IMR-90 (cell line): ENCODE data around the gene ZNF408. TPM values are rescaled to one million over a fixed set of nuclear protein-coding genes. Genes with fewer than 3 reads are reported as not detected.

Source experiments
- ATAC-seq: fragments of 200-7000 bp; cut with Tn5 transposase; 2 replicates; pipeline ENCODE4 v1.9.1; 2020; ENCODE audit warnings: low read depth, mild to moderate bottlenecking, moderate library complexity
- BruUV-seq: library from RNA; stranded (reverse); fragments of 400-500 nt; replicated peaks from 2 replicates; lab custom pipeline; 2021; lab: Mats Ljungman, UMichigan
- CTCF ChIA-PET: fragments of 300-600 bp; formaldehyde crosslinking; extraction: SDS; loops from one replicate; lab custom pipeline; 2021; ENCODE audit warnings: antibody characterized with exemption; lab: Yijun Ruan, JAX
- POLR2A ChIA-PET: fragments of 300-600 bp; sonication (Branson Sonifier 250); formaldehyde crosslinking; loops from one replicate; lab custom pipeline; 2022; ENCODE audit warnings: antibody characterized with exemption; ENCODE audit not compliant: unreplicated experiment; lab: Charles Lee
- DNase-seq: peaks from one replicate; pipeline ENCODE4 v3.0.0; 2013
- H2AFZ ChIP-seq: replicated peaks from 2 replicates; pipeline ENCODE3; 2013; ENCODE audit warnings: low read length, mild to moderate bottlenecking; ENCODE audit not compliant: poor library complexity
- H2AK5ac ChIP-seq: 2 replicates; pipeline ENCODE4 v1.6.1; 2013; ENCODE audit warnings: low read depth, low read length, inconsistent platforms
- H2AK9ac ChIP-seq: replicated peaks from 2 replicates; pipeline ENCODE3; 2013; ENCODE audit warnings: mild to moderate bottlenecking, low read depth, low read length, moderate library complexity; ENCODE audit not compliant: poor library complexity
- H2BK120ac ChIP-seq: 2 replicates; pipeline ENCODE4 v1.6.1; 2013; ENCODE audit warnings: low read depth, low read length, inconsistent platforms
- H2BK15ac ChIP-seq: 3 replicates; pipeline ENCODE4 v1.6.1; 2013; ENCODE audit warnings: low read depth, low read length, inconsistent platforms
- H2BK20ac ChIP-seq: 2 replicates; pipeline ENCODE4 v1.6.1; 2013; ENCODE audit warnings: low read depth, mild to moderate bottlenecking, inconsistent platforms, low read length, moderate library complexity
- H2BK5ac ChIP-seq: 2 replicates; pipeline ENCODE4 v1.6.1; 2013; ENCODE audit warnings: mild to moderate bottlenecking, low read depth, low read length, inconsistent platforms; ENCODE audit not compliant: poor library complexity, severe bottlenecking
- H3K14ac ChIP-seq: replicated peaks from 2 replicates; pipeline ENCODE4 v1.6.1; 2013; ENCODE audit warnings: low read depth, low read length, inconsistent platforms
- H3K18ac ChIP-seq: 2 replicates; pipeline ENCODE4 v1.6.1; 2013; ENCODE audit warnings: low read depth, low read length, control low read depth
- H3K23ac ChIP-seq: 2 replicates; pipeline ENCODE4 v1.6.1; 2013; ENCODE audit warnings: low read depth, low read length, inconsistent platforms
- H3K27ac ChIP-seq: 2 replicates; pipeline ENCODE4 v1.5.1; 2013; ENCODE audit warnings: mild to moderate bottlenecking, control low read depth, low read length; ENCODE audit not compliant: insufficient read depth
- H3K27me3 ChIP-seq: 2 replicates; pipeline ENCODE4 v1.6.1; 2013; ENCODE audit warnings: low read length; ENCODE audit not compliant: control insufficient read depth, insufficient read depth
- H3K36me3 ChIP-seq: 2 replicates; pipeline ENCODE4 v1.6.1; 2013; ENCODE audit warnings: low read length, mixed read lengths; ENCODE audit not compliant: control insufficient read depth, insufficient read depth
- H3K4ac ChIP-seq: 2 replicates; pipeline ENCODE4 v1.6.1; 2013; ENCODE audit warnings: low read depth, low read length, inconsistent platforms
- H3K4me1 ChIP-seq: 2 replicates; pipeline ENCODE4 v1.6.1; 2013; ENCODE audit warnings: low read length, mixed read lengths; ENCODE audit not compliant: control insufficient read depth, insufficient read depth
- H3K4me2 ChIP-seq: 2 replicates; pipeline ENCODE4 v1.6.1; 2013; ENCODE audit warnings: low read depth, mild to moderate bottlenecking, control low read depth, low read length, moderate library complexity
- H3K4me3 ChIP-seq: 2 replicates; pipeline ENCODE4 v1.5.1; 2013; ENCODE audit warnings: low read depth, mild to moderate bottlenecking, control low read depth, low read length, moderate library complexity; ENCODE audit not compliant: insufficient read depth
- H3K56ac ChIP-seq: 2 replicates; pipeline ENCODE4 v1.6.1; 2013; ENCODE audit warnings: low read length, inconsistent platforms; ENCODE audit not compliant: insufficient read depth; ENCODE audit errors: extremely low read depth
- H3K79me1 ChIP-seq, 2 experiments: 2 replicates each; pipeline ENCODE4 v1.6.1; 2013; ENCODE audit warnings: low read length in 2 of 2, inconsistent platforms in 1 of 2, low read depth in 1 of 2
- H3K9ac ChIP-seq: 2 replicates; pipeline ENCODE4 v1.6.1; 2013; ENCODE audit warnings: low read depth, low read length, control low read depth
- H3K9me1 ChIP-seq: 2 replicates; pipeline ENCODE4 v1.6.1; 2013; ENCODE audit warnings: low read length, inconsistent platforms; ENCODE audit not compliant: insufficient read depth
- H3K9me3 ChIP-seq: 2 replicates; pipeline ENCODE4 v1.6.1; 2013; ENCODE audit warnings: low read length; ENCODE audit not compliant: control insufficient read depth, insufficient read depth
- H4K20me1 ChIP-seq: 2 replicates; pipeline ENCODE4 v1.6.1; 2013; ENCODE audit warnings: low read length, inconsistent platforms; ENCODE audit not compliant: insufficient read depth
- H4K5ac ChIP-seq: 2 replicates; pipeline ENCODE4 v1.6.1; 2013; ENCODE audit warnings: mild to moderate bottlenecking, low read depth, low read length, control low read depth
- H4K8ac ChIP-seq, 2 experiments: 2 replicates each; pipeline ENCODE4 v1.6.1; 2013; ENCODE audit warnings: low read depth in 2 of 2, low read length in 2 of 2, control low read depth in 1 of 2, inconsistent platforms in 1 of 2
- H4K91ac ChIP-seq: 2 replicates; pipeline ENCODE4 v1.6.1; 2013; ENCODE audit warnings: low read depth, low read length, inconsistent platforms; ENCODE audit not compliant: insufficient read depth
- CEBPB ChIP-seq: IDR thresholded peaks from 2 replicates; pipeline ENCODE4 v1.6.1; 2012; ENCODE audit warnings: low read depth, low read length, improper control_type of control experiment
- CHD1 ChIP-seq: IDR thresholded peaks from 2 replicates; pipeline ENCODE4 v1.6.1; 2012; ENCODE audit warnings: low read depth, low read length, improper control_type of control experiment
- CTCF ChIP-seq: conservative IDR thresholded peaks from 2 replicates; pipeline ENCODE4 v1.5.1; 2012; ENCODE audit warnings: mild to moderate bottlenecking, low read depth, low read length, improper control_type of control experiment
- FOS ChIP-seq: fragments of 150-350 bp; IDR thresholded peaks from 2 replicates; pipeline ENCODE4 v1.6.1; 2016; ENCODE audit warnings: low read depth, low read length
- MXI1 ChIP-seq: IDR thresholded peaks from 2 replicates; pipeline ENCODE4 v1.6.1; 2012; ENCODE audit warnings: low read depth, mild to moderate bottlenecking, low read length, moderate library complexity, borderline replicate concordance
- NFE2L2 ChIP-seq: fragments of 150-350 bp; IDR thresholded peaks from 2 replicates; pipeline ENCODE4 v1.6.1; 2016; ENCODE audit warnings: low read depth, mild to moderate bottlenecking, low read length
- POLR2A ChIP-seq: IDR thresholded peaks from 2 replicates; pipeline ENCODE4 v1.6.1; 2012; ENCODE audit warnings: mild to moderate bottlenecking, low read depth, low read length
- RAD21 ChIP-seq: IDR thresholded peaks from 2 replicates; pipeline ENCODE4 v1.6.1; 2012; ENCODE audit warnings: low read length, improper control_type of control experiment
- USF2 ChIP-seq: fragments of 150-350 bp; IDR thresholded peaks from 2 replicates; pipeline ENCODE4 v1.6.1; 2017; ENCODE audit warnings: mild to moderate bottlenecking, antibody characterized with exemption, low read length, low read depth
- WGBS, 2 experiments: methylation state at CpG; one replicate each; pipeline versions ENCODE4 v1.1.5 to v1.1.7; 2013; ENCODE audit warnings: missing lambda C conversion rate in 2 of 2; ENCODE audit not compliant: insufficient read length in 1 of 2; ENCODE audit errors: extremely low coverage in 2 of 2; 5-methylcytosine and 5-hydroxymethylcytosine counted together
- dilution Hi-C: fragments of 300-500 bp; cut with HindIII; formaldehyde crosslinking; loops from one replicate; pipeline ENCODE4 v1.14.3; 2018; ENCODE audit warnings: low sequenced_read_pairs; ENCODE audit not compliant: unreplicated experiment
- in situ Hi-C: fragments of 300-500 bp; cut with MboI; formaldehyde crosslinking; loops from 3 replicates; pipeline ENCODE4 v1.14.3; 2019; ENCODE audit warnings: low sequenced_read_pairs, inconsistent platforms, mixed read lengths
- intact Hi-C: fragments of 100-400 bp; cut with micrococcal nuclease; formaldehyde crosslinking; loops from 2 replicates; pipeline ENCODE4 v1.10.0; 2022
- polyA plus RNA-seq, 3 experiments: library from polyadenylated mRNA; depleted of rRNA; stranded (reverse); fragments of >200 nt; gene quantifications; 2 replicates each; pipeline ENCODE4 v1.2.3, GENCODE V29; 2012; ENCODE audit warnings: low replicate concordance in 1 of 3
- total RNA-seq: library from RNA; depleted of rRNA; stranded (reverse); fragments of >200 nt; gene quantifications from 2 replicates; pipeline ENCODE4 v1.2.3, GENCODE V29; 2012

Gene ZNF408
- total and polyA plus RNA-seq, 2 of the 4 experiments (the other 2 are of a cell fraction) = 9.5 to 11.1 TPM

GRCh38 chr11:46743043-46743442 lies 42.2 kb downstream of the ZNF408 start (continued):
- TF ChIP-seq CTCF = no peak
- TF ChIP-seq POLR2A = no peak
- TF ChIP-seq MXI1 = no peak

GRCh38 chr11:46743693-46744339 lies 43.0 kb downstream of the ZNF408 start:
- peaks cover 0 to 3% of the 10 kb centered on the region in 2 experiments; a peak in 2 of 4 replicates for H3K79me1 ChIP-seq
- peak overlapping the region; percentile 66 for H2AK9ac ChIP-seq
- in situ Hi-C loops = no loop called here
- no peak overlapping the region for H3K56ac ChIP-seq
- no peak overlapping the region for H2BK15ac ChIP-seq
- H2AFZ ChIP-seq = no peak overlapping the region
- 100% methylated on average over 3 of the region's 10 CpGs; no CpG with 5 or more reads in 1 of the 2 experiments for WGBS, 2 experiments
- no peak overlapping the region for H2BK5ac ChIP-seq
- H4K91ac ChIP-seq = no peak overlapping the region
- no peak overlapping the region for H2AK5ac ChIP-seq
- no peaks in the 10 kb centered on the region for H3K27me3 ChIP-seq
- no peak overlapping the region for H3K14ac ChIP-seq
- peaks cover 52% of the 10 kb centered on the region for H3K36me3 ChIP-seq
- H3K9ac ChIP-seq = no peak overlapping the region
- CTCF ChIA-PET = no interaction called here
- H3K23ac ChIP-seq = no peak overlapping the region
- peaks cover 4% of the 10 kb centered on the region; the same call in 1 of the 2 replicates for H3K9me1 ChIP-seq
- no peak overlapping the region for H3K27ac ChIP-seq
- H4K20me1 ChIP-seq = peaks cover 3% of the 10 kb centered on the region; the same call in 1 of the 2 replicates
- H4K8ac ChIP-seq = no peak overlapping the region
- intact Hi-C loops = no loop called here
- H2BK120ac ChIP-seq = no peak overlapping the region
- ATAC-seq (peak; percentile 81), DNase-seq (peak; percentile 39)
- no peak overlapping the region for H4K5ac ChIP-seq
- H3K4me3 ChIP-seq = no peak overlapping the region
- H3K9me3 ChIP-seq = no peaks in the 10 kb centered on the region
- TF ChIP-seq CTCF (no peak), FOS (no peak), NFE2L2 (no peak), USF2 (no peak), RAD21 (no peak), CHD1 (no peak), CEBPB (no peak), POLR2A (no peak), MXI1 (no peak)
- dilution Hi-C loops = no loop called here
- H3K18ac ChIP-seq = no peak overlapping the region
- H3K4me2 ChIP-seq = no peak overlapping the region
- no peak overlapping the region for H3K4ac ChIP-seq
- BruUV-seq = TSS peak; percentile 95
- H2BK20ac ChIP-seq = no peak overlapping the region
- POLR2A ChIA-PET = interaction anchor here (0.6 kb wide), 1 partner anchor 46 kb away, joined by 11 read pairs; no protein-coding TSS in a partner anchor
- H3K4me1 ChIP-seq = peaks cover 4% of the 10 kb centered on the region
